Measurements from ENCODE around the gene PTTG1IP.

PTTG1IP gene

DNA sequence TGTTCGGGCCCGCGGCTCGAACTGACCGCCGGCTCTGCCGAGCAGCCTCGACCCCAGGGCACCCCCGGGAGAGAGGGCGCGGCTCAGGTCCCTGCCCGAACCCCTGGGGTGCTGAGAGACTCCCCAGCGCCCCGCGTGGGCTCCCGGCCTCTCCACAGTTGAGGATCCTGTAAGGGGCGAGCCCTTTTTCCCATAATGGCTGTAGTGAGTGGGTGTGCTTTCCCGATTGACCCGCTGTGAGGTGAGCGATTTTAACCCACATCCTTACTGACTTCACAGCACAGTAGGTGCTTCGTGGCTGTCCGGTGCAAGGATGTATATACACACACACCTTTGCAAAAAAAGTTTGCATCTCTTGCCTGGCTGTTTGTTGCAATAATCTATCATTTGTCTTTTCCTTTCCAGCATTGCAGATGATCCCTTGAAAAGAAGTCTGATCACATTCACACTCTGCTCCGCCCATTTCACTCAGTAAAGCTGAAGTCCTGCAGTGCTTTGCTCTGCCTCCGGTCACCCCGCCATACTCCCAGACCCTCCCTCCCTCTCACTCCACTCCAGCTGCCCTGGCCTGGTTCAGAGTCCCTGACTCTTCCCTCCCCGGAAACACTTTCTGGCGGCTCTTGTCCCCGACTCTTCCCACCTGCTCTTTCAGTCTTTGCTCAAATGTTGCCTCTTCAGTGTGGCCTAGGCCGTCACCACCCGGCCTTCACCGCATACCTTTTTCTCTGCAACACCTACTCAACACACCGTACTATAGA, 70.9 kb downstream of the PTTG1IP start:
- DNase-seq (ENCODE audit: low read depth, low spot score), result no peak

DNA sequence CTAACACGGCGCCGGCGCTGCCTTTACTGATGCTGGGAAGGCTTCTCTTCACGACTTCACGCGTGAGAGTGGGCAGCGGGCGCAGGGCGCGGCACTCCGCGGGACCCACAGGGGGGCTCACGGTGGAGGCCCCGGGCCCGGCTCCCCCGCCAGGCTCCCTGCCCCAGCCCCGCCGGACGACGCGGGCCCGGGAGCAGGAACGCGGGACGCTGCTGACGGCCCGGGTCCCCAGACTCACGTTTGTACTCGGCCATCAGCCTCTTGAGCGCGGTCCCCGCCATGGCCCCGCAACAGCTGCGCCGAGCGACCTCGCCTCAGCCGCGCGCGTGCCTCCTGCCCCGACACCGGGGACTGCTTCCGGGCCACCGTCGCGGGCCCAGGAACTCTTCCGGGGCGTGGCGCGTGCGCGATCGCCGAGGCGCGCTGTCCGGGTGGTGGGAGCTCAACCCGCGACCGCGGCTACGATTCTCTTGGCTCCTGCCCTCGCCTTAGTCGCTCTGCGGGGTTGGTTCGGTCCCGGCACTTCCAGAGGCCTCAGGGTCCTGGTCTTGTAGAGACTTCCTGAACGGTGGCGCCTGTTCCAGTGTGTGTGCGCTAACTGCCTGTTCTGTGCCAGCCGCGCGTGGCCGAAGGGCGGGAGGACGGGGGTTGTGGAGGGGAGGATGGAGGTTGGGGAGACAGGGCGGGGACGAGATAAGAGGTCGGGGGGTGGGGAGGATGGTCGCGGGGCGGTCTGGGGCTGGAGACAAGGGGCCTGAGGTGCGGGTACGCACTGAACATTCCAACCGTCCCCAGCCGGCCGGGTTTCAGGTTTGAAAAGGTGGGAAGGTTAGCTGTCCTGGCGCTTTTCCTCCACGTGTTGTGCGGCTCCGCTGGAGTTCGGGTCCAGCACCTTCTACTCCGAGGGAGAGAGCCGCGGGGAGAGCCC, 71.8 kb downstream of the PTTG1IP start, which contains the start of gene UBE2G2:
Gene UBE2G2 (minus strand): TSS at position 353 of the 928 bp plus-strand sequence. CDS start 72 bp downstream, at position 281.
- DNase-seq (ENCODE audit: low read depth, low spot score), result peak; percentile 68

DNA sequence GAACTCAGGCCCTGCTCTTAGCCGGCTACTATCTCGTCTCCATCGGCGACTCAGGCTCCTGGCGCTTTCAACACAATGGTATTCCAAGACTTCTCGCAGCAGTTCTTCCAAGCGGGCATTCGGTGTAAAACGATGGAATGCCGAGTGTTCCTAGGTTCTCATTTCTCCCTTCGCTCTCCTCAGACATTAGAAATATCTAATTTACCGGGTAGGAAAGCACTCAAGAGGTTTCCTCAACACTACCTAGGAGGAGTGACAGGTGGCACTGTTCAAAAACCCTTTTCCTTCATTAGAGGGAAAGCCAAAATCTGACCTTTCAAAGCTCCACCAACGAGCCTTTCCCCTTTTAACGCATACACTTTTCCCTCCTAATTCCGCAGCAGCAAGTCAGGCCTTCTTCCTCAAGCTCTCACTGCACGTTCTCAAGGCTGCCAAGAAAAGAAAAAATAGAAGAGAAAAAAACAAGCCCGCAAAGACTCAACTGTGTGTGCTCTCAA, 72.5 kb downstream of the PTTG1IP start:
- DNase-seq (ENCODE audit: low read depth, low spot score), result no peak

DNA sequence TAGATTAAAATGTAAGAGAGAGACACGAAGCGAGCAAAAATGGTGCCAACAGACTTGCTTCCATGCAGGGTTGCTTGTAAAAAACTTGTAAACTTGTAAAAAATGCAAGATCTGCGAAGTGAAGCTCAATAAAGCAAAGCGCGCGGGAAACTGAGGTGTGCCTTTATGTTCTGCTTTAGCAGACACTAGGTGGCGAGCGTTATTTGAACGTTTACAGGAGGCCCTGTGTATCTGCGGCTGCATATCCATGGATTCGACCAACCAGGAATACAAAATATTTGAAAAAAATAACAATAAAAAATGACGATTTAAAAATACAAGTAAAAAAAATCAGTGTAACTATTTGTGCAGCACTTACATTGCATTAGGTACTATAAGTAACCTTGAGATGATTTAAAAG, 73.4 kb downstream of the PTTG1IP start:
- DNase-seq (ENCODE audit: low read depth, low spot score), result no peak

DNA sequence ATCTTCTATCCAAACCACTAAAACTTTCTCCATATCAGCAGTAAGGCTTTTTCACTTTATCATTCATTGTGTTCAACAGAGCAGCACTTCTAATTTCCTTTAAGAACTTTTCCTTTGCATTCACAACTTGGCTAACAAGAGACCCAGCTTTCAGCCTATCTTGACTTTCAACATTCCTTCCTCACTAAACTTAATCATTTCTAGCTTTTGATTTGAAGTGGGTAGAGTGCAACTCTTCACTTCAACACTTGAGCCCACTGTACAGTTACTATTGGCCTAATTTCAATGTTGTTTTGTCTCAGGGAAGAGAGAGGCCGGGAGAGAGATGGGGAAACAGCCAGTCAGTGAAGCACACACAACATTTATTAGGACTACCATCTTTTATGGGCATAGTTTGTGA, 73.8 kb downstream of the PTTG1IP start:
- no peak for DNase-seq (ENCODE audit: low read depth, low spot score)

Measured in activated CD4-positive, CD25-positive, alpha-beta regulatory T cell treated with anti-CD3 and anti-CD28 coated beads, Interleukin-2, amount 50 U/mL, for 16 hours (primary cell).